ENCODE measurements around the gene AFF3. TPM values are rescaled to one million over a fixed set of nuclear protein-coding genes. Genes with fewer than 3 reads are reported as not detected.

Gene AFF3
- total RNA-seq, 3 donors from 2014 or later (not counting 1 experiment from before 2014, with no cell fraction given) = 4.6 to 9.6 (median 5.6) TPM

- Histone ChIP-seq H3K4me1 (ENCODE audit: control insufficient read depth, insufficient read depth, low read length) (no peaks in the 10 kb centered on the region), H3K27me3 (ENCODE audit: control insufficient read depth, insufficient read depth, low read length) (no peaks in the 10 kb centered on the region), H3K36me3 (ENCODE audit: control insufficient read depth, insufficient read depth, low read length) (no peaks in the 10 kb centered on the region), H3K4me3 (ENCODE audit: low read length) (no peak overlapping the region), H3K27ac (ENCODE audit: low read length) (no peak overlapping the region), H3K9me3 (ENCODE audit: control insufficient read depth, insufficient read depth, low read length) (no peaks in the 10 kb centered on the region)
- DNase-seq (no peak), ATAC-seq (no peak)
- no peaks in the 10 kb centered on the region for H3K36me3 Mint-ChIP-seq
- 88% methylated on average over 2 of the region's 2 CpGs for WGBS (ENCODE audit: insufficient coverage)
- no peaks in the 10 kb centered on the region for H3K4me1 Mint-ChIP-seq
- H3K9me3 Mint-ChIP-seq = no peaks in the 10 kb centered on the region
- TF ChIP-seq CTCF (IDR thresholded peaks at IDR 0.05) = no peak
- no peak overlapping the region for H3K27ac Mint-ChIP-seq
- H3K27me3 Mint-ChIP-seq (ENCODE audit: low read depth in 2 of 2) = peaks cover 0 to 6% of the 10 kb centered on the region in 2 donors
- intact Hi-C loops (cut with micrococcal nuclease) = no loop called here
- H3K4me3 Mint-ChIP-seq = no peak overlapping the region
These were observed 408.2 kb downstream of the AFF3 start for GRCh38 chr2:99734236-99734635.

GRCh38 chr2:99729104-99730025, 413.0 kb downstream of the AFF3 start:
- ATAC-seq (no peak), DNase-seq (no peak)
- H3K27ac Mint-ChIP-seq = no peak overlapping the region
- no peaks in the 10 kb centered on the region for H3K36me3 Mint-ChIP-seq
- no peak overlapping the region for H3K4me3 Mint-ChIP-seq
- H3K27ac ChIP-seq (ENCODE audit: low read length) = no peak overlapping the region
- no peaks in the 10 kb centered on the region for H3K4me1 ChIP-seq (ENCODE audit: control insufficient read depth, insufficient read depth, low read length)
- H3K27me3 Mint-ChIP-seq (ENCODE audit: low read depth in 2 of 2) = no peaks in the 10 kb centered on the region
- no peaks in the 10 kb centered on the region for H3K27me3 ChIP-seq (ENCODE audit: control insufficient read depth, insufficient read depth, low read length)
- TF ChIP-seq CTCF (IDR thresholded peaks at IDR 0.05) = no peak
- intact Hi-C loops (cut with micrococcal nuclease) = no loop called here
- WGBS (ENCODE audit: insufficient coverage) = 88% methylated on average over 4 of the region's 7 CpGs
- H3K4me1 Mint-ChIP-seq = no peaks in the 10 kb centered on the region
- no peaks in the 10 kb centered on the region for H3K9me3 Mint-ChIP-seq
- H3K36me3 ChIP-seq (ENCODE audit: control insufficient read depth, insufficient read depth, low read length) = no peaks in the 10 kb centered on the region
- no peaks in the 10 kb centered on the region for H3K9me3 ChIP-seq (ENCODE audit: control insufficient read depth, insufficient read depth, low read length)
- H3K4me3 ChIP-seq (ENCODE audit: low read length) = no peak overlapping the region

- no peak overlapping the region for H3K4me3 Mint-ChIP-seq
- Histone ChIP-seq H3K27ac (ENCODE audit: low read length) (no peak overlapping the region), H3K27me3 (ENCODE audit: control insufficient read depth, insufficient read depth, low read length) (no peaks in the 10 kb centered on the region), H3K9me3 (ENCODE audit: control insufficient read depth, insufficient read depth, low read length) (no peaks in the 10 kb centered on the region), H3K36me3 (ENCODE audit: control insufficient read depth, insufficient read depth, low read length) (no peaks in the 10 kb centered on the region), H3K4me1 (ENCODE audit: control insufficient read depth, insufficient read depth, low read length) (no peaks in the 10 kb centered on the region), H3K4me3 (ENCODE audit: low read length) (no peak overlapping the region)
- 75% methylated on average over 4 of the region's 4 CpGs for WGBS (ENCODE audit: insufficient coverage)
- H3K4me1 Mint-ChIP-seq = no peaks in the 10 kb centered on the region
- H3K27ac Mint-ChIP-seq = no peak overlapping the region
- no peaks in the 10 kb centered on the region for H3K27me3 Mint-ChIP-seq (ENCODE audit: low read depth in 2 of 2)
- intact Hi-C loops (cut with micrococcal nuclease) = no loop called here
- ATAC-seq (no peak), DNase-seq (no peak)
- no peak for TF ChIP-seq CTCF (IDR thresholded peaks at IDR 0.05)
- H3K9me3 Mint-ChIP-seq = no peaks in the 10 kb centered on the region
- no peaks in the 10 kb centered on the region for H3K36me3 Mint-ChIP-seq
These were observed 414.2 kb downstream of the AFF3 start for GRCh38 chr2:99728166-99728565.

Measured in natural killer cell (primary cell).